PC-9 (cell line): ENCODE results near the gene PRPH. TPM values are rescaled to one million over a fixed set of nuclear protein-coding genes. Genes with fewer than 3 reads are reported as not detected.
"Not testable (repeated sequence)": the region's sequence is repeated elsewhere in the genome, so short reads cannot be mapped to it uniquely, and the experiment has no call there.

Experiments
- BruUV-seq: library from RNA; stranded (reverse); fragments of 400-500 nt; replicated peaks from 2 replicates; lab custom pipeline; 2021; lab: Mats Ljungman, UMichigan
- CTCF ChIA-PET: fragments of 300-600 bp; sonication (Branson Sonifier 250); formaldehyde crosslinking; loops from one replicate; lab custom pipeline; 2022; ENCODE audit warnings: antibody characterized with exemption; lab: Charles Lee
- POLR2A ChIA-PET: fragments of 300-600 bp; sonication (Branson Sonifier 250); formaldehyde crosslinking; loops from one replicate; lab custom pipeline; 2022; ENCODE audit warnings: antibody characterized with exemption; ENCODE audit not compliant: unreplicated experiment; lab: Charles Lee
- DNase-seq, 2 experiments: peaks; one replicate each; pipeline versions ENCODE4 v3.0.0 to v3.0.0-alpha.2; 2015 to 2022; ENCODE audit warnings: mixed read lengths in 1 of 2
- H2AFZ ChIP-seq: fragments of 200-600 bp; sonication (generic); 2 replicates; pipeline ENCODE4 v1.8.1; 2017; ENCODE audit warnings: antibody characterized with exemption
- H3F3A ChIP-seq: fragments of 200-600 bp; sonication (generic); 2 replicates; pipeline ENCODE4 v1.8.1; 2017; ENCODE audit warnings: antibody characterized with exemption, mild to moderate bottlenecking, low read depth; ENCODE audit not compliant: insufficient read depth
- H3K27ac ChIP-seq: fragments of 200-600 bp; sonication (generic); 2 replicates; pipeline ENCODE4 v1.6.1; 2016; ENCODE audit warnings: mixed run types
- H3K27me3 ChIP-seq: fragments of 200-600 bp; sonication (generic); 2 replicates; pipeline ENCODE4 v1.6.1; 2016; ENCODE audit warnings: low read depth, mixed run types; ENCODE audit not compliant: insufficient read depth
- H3K36me3 ChIP-seq: fragments of 200-600 bp; sonication (generic); 2 replicates; pipeline ENCODE4 v1.6.1; 2016; ENCODE audit warnings: low read depth, mixed run types
- H3K4me1 ChIP-seq: fragments of 200-600 bp; sonication (generic); replicated peaks from 2 replicates; pipeline ENCODE4 v1.6.1; 2016; ENCODE audit warnings: mixed run types; ENCODE audit not compliant: insufficient read depth
- H3K4me2 ChIP-seq: fragments of 200-600 bp; sonication (generic); 2 replicates; pipeline ENCODE4 v1.6.1; 2017; ENCODE audit warnings: mixed run types
- H3K4me3 ChIP-seq: fragments of 200-600 bp; sonication (generic); 2 replicates; pipeline ENCODE4 v1.6.1; 2016; ENCODE audit warnings: mixed run types
- H3K79me2 ChIP-seq: fragments of 200-600 bp; sonication (generic); 2 replicates; pipeline ENCODE4 v1.6.1; 2017; ENCODE audit warnings: low read depth, mixed run types
- H3K9me2 ChIP-seq: fragments of 200-600 bp; sonication (generic); 2 replicates; pipeline ENCODE4 v1.8.1; 2017; ENCODE audit warnings: mild to moderate bottlenecking; ENCODE audit not compliant: insufficient read depth
- H3K9me3 ChIP-seq: fragments of 200-600 bp; sonication (generic); 2 replicates; pipeline ENCODE4 v1.8.1; 2016; ENCODE audit warnings: low read depth; ENCODE audit not compliant: insufficient read depth
- H4K20me1 ChIP-seq: fragments of 200-600 bp; sonication (generic); 2 replicates; pipeline ENCODE4 v1.8.1; 2017; ENCODE audit not compliant: insufficient read depth
- EZH2 ChIP-seq: fragments of 200-600 bp; sonication (generic); IDR thresholded peaks from 2 replicates; pipeline ENCODE4 v1.8.0; 2017; ENCODE audit warnings: antibody characterized with exemption, low read depth
- intact Hi-C: fragments of 100-400 bp; cut with micrococcal nuclease; formaldehyde crosslinking; loops from one replicate; pipeline ENCODE4 v1.10.0; 2022; ENCODE audit not compliant: unreplicated experiment
- total RNA-seq: library from RNA; stranded (reverse); gene quantifications from 2 replicates; pipeline ENCODE4 v1.2.3, GENCODE V29; 2021
- TF ChIP-seq, protein P1 (sequence below): fragments of 200-600 bp; sonication (generic); conservative IDR thresholded peaks from 2 replicates; pipeline ENCODE4 v1.6.1; 2017; ENCODE audit warnings: mixed run types, antibody characterized with exemption, mild to moderate bottlenecking, moderate library complexity

Gene PRPH
- total RNA-seq, 1 experiment from 2014 or later = 0.46 TPM

DNA sequence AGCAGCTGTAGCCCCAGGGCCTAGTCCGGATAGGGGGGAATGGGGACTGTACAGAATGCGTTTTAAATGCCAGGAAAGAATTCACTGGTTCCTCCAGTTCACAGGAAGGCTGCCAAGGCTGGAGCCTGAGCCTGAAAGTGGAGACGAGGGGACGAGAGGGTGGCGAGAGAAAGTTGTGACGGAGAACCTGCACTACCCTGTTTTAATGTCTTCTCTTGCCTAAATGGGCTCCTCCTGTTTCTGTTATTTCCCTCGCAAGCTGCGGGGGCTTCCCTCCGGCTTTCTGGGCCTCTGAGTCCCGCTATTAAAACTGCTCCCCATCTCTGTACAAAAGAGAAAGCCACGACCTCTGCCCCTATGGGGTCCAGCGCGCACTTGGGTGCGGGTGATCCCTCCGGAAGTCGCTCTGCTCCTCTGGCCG is 37.5 kb downstream of the PRPH start:
- H2AFZ ChIP-seq = no peak overlapping the region
- POLR2A ChIA-PET = interaction anchor here (0.7 kb wide), 1 partner anchor 116 kb away, joined by 4 read pairs; no protein-coding TSS in a partner anchor

DNA sequence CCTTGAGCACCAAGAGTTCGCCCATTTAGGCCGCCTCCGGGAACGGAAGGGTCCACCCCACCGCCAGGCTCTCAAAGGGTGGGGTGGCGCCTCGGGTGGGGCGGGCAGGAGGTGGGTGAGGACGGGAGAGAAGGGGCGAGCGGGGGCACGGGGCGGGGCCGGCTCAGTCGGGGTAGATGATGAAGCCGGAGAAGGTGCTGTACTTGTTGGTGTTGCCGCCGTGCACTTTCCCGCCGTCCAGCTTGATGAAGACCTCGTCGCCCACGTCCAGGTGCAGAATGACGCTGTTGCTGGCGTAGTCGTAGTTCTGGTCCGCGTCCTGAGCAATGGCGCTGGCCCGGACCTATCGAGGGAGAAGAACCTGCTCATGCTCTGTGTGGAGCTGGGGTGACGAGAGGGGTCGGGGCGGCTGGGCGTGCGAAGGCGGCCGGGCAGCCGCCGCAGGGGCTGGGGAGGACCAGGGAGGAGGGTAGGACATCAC is 38.0 kb downstream of the PRPH start:
- H3K9me2 ChIP-seq = no peaks in the 10 kb centered on the region
- H3K36me3 ChIP-seq = no peaks in the 10 kb centered on the region
- H2AFZ ChIP-seq = no peak overlapping the region
- no peaks in the 10 kb centered on the region for H3K9me3 ChIP-seq
- no peaks in the 10 kb centered on the region for H3K79me2 ChIP-seq
- no peak overlapping the region for H3K4me3 ChIP-seq
- H3K27me3 ChIP-seq = no peaks in the 10 kb centered on the region
- H3K4me2 ChIP-seq = no peak overlapping the region
- TF ChIP-seq EZH2 = no peak
- TF ChIP-seq, protein P1, sequence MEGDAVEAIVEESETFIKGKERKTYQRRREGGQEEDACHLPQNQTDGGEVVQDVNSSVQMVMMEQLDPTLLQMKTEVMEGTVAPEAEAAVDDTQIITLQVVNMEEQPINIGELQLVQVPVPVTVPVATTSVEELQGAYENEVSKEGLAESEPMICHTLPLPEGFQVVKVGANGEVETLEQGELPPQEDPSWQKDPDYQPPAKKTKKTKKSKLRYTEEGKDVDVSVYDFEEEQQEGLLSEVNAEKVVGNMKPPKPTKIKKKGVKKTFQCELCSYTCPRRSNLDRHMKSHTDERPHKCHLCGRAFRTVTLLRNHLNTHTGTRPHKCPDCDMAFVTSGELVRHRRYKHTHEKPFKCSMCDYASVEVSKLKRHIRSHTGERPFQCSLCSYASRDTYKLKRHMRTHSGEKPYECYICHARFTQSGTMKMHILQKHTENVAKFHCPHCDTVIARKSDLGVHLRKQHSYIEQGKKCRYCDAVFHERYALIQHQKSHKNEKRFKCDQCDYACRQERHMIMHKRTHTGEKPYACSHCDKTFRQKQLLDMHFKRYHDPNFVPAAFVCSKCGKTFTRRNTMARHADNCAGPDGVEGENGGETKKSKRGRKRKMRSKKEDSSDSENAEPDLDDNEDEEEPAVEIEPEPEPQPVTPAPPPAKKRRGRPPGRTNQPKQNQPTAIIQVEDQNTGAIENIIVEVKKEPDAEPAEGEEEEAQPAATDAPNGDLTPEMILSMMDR = no peak
- H3K27ac ChIP-seq = no peak overlapping the region
- H4K20me1 ChIP-seq = no peaks in the 10 kb centered on the region
- peaks cover 13% of the 10 kb centered on the region; the same call in 1 of the 2 replicates for H3F3A ChIP-seq
- ChIA-PET POLR2A (no interaction called here), CTCF (interaction anchor here (2.2 kb wide), 1 partner anchor 24 kb away, joined by 15 read pairs; no protein-coding TSS in a partner anchor)
- no peaks in the 10 kb centered on the region for H3K4me1 ChIP-seq
- no TSS peak for BruUV-seq
- intact Hi-C loops = no loop called here
- DNase-seq = no peak

More for the DNA sequence above, 37.5 kb downstream of the PRPH start:
- intact Hi-C loops = no loop called here
- Histone ChIP-seq H3K27ac (no peak overlapping the region), H3K4me1 (no peaks in the 10 kb centered on the region), H3K27me3 (no peaks in the 10 kb centered on the region), H3K36me3 (no peaks in the 10 kb centered on the region), H3K9me3 (no peaks in the 10 kb centered on the region), H3F3A (peaks cover 13% of the 10 kb centered on the region; the same call in 1 of the 2 replicates), H3K79me2 (no peaks in the 10 kb centered on the region), H3K4me2 (no peak overlapping the region), H3K9me2 (no peaks in the 10 kb centered on the region), H3K4me3 (no peak overlapping the region), H4K20me1 (no peaks in the 10 kb centered on the region)
- BruUV-seq = no TSS peak
- no peak for DNase-seq
- TF ChIP-seq, protein P1 = no peak
- TF ChIP-seq EZH2 = no peak
- CTCF ChIA-PET = interaction anchor here (0.5 to 2.2 kb wide), 4 partner anchors 10 to 185 kb away, joined by 4 to 15 read pairs (median 6); partner anchors contain the start of gene TROAP

DNA sequence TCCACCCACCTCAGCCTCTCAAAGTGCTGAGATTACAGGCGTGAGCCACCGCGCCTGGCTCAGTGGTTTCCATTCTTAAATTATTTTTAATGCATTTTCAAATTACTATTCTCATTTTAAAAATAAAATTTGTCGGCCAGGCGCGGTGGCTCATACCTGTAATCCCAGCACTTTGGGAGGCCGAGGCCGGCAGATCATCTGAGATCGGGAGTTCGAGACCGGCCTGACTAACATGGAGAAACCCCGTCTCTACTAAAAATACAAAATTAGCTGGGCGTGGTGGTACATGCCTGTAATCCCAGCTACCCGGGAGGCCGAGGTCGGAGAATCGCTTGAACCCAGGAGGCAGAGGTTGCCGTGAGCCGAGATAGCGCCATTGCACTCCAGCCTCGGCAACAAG is 38.8 kb downstream of the PRPH start:
- H3K79me2 ChIP-seq, H3K9me3 ChIP-seq, POLR2A ChIA-PET, DNase-seq, H3K4me1 ChIP-seq, CTCF ChIA-PET, H2AFZ ChIP-seq, H3K4me3 ChIP-seq, H3K36me3 ChIP-seq, H3K9me2 ChIP-seq, H3K27ac ChIP-seq, intact Hi-C loops, H3K4me2 ChIP-seq, H3K27me3 ChIP-seq, BruUV-seq, H4K20me1 ChIP-seq: not testable (repeated sequence)
- peaks cover 13% of the 10 kb centered on the region; the same call in 1 of the 2 replicates for H3F3A ChIP-seq
